GM19240 (cell line): ENCODE measurements around the gene ZBTB20.

Source experiments
- DNase-seq: peaks from one replicate; pipeline ENCODE4 v3.0.0; 2011; ENCODE audit warnings: low spot score; ENCODE audit not compliant: insufficient read length

ZBTB20 gene

DNA sequence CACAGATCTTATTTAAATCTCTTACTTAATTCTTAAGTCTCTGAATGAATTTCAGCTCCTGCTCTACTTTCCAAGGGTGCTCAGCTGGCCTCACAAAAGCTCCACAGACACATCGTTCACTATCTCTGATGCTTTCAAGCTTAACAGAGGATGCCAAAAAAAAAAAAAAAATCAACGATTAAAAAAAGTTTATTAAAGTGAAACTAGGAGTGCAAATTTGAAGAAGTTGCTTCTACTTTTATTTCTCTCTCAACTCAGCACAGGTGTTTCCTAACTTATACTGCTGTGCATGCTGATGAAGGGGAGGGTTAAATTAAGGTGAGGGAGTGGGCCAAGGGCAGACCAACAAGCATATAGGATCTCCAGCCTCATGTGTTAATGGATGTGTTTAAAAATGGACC lies 696.0 kb downstream of the ZBTB20 start:
- DNase-seq = no peak

DNA sequence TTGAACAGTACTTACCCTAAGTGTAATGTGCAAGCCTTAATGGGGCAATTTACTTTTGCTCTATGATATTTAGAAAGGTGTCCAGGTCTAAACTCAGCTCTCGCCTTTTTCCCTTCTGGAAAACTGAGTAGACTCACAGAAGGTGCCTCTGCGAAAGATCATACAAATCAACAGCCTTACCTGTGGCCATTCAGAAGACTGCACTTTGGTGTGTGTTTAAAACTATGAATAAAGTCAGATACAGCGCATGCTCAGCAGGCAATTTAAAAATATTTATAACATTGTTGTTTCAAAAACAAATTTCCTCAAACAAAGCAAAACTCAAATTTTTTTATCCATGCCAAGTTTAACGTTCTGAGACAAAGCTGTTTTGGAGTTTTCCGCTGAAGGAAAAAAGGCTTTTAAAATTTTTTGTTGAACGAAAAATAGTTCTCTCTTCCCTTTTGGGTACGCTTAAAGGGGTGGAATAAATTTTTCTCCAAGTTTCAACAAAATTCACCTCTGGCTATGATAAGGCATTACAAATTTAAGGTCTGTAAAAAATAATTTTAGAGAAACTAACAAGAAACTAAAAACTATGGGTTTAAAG lies 697.0 kb downstream of the ZBTB20 start:
- DNase-seq = no peak

DNA sequence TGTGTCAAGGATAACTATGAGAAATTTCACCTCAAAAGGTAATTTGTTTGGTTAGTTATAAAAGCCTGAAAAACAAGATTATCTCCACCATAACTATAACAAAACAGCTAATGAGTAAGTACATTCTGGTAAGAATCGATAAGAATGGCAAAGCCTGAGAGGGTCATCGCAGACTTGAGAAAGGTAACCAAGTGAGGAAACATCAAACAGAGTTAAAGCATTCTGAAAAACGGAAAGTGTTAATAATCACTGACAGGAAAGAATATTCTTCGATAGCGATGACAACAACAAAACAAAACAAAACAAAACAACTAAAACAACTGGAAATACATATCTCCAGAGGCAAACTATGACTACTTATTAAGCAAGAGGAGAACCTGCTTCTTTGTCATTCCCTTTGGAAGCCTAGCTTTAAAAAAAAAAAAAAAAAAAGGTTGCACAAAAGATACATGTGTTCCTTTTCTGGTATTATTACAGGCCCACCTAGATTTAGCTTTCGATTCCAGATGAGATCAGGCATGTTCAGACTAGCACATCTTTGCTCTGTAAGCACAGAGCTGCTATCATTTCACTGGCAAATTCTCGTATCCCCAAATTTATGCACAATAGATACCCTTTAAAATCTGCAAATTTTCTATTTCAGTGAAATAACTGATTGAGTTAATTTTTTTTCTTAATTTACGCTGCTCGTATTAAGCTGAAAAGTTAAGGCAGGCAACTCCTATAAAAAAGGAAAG lies 697.6 kb downstream of the ZBTB20 start:
- no peak for DNase-seq

DNA sequence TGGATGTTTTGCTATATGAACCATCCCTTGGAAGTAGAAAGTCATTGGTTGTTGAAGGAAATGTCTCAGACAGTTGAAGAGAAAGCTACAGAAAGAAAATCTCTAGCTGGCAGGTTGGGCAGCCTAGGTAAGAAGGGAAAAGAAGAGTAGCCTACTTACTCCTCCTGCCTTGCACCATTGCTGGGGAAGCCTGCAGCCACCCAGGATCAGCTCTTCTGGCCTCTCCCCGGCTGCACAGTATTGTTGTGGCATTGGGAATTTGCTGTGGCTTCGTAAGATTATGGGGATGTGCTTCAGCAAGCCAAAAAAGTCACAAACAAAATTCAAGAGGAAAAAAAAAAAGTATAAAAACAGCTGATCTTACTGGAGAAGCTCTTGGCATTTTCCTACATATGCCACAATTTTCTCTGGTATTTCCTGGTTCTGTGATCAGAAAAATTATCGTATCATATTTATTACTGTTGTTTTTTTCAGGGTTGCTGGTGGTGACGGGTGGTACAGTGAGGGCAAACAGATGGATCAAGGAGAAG lies 699.1 kb downstream of the ZBTB20 start:
- no peak for DNase-seq

DNA sequence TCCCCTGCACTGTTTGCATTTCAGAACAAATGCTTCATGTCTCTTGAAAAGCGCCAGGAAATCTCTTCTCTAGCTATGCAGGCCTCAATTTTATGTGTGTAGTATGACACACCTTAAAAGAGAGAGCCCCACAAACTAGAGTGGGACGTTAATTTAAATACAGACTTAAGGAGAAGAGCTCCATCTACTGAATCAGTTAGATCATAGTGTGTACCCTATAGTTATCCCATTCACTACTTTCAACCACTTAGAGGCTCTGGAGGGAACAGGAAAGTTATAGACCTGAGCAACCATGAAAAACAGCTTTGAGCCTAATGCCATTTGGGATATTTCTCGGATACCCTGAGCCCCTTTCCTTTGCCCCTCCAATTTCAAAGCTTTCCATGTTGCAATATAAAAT lies 699.5 kb downstream of the ZBTB20 start:
- no peak for DNase-seq

DNA sequence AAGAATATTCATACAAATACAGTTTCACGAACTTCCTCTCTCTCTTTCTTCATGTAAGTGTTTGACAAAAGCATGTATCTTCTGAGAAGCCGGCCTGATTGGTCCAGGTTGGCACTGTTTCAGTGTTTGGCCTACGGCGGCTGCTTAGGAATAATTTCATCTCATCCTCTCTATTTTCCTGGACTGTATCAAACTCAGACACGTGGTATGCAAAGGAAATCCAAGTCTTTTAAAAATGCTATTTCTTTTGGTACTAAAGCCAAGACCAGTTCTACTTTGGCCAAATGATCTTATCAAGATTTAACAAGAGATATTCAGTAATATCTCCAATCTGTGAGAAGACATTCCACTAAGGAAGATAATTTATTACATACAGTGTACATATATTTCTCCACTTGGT lies 700.5 kb downstream of the ZBTB20 start:
- no peak for DNase-seq

DNA sequence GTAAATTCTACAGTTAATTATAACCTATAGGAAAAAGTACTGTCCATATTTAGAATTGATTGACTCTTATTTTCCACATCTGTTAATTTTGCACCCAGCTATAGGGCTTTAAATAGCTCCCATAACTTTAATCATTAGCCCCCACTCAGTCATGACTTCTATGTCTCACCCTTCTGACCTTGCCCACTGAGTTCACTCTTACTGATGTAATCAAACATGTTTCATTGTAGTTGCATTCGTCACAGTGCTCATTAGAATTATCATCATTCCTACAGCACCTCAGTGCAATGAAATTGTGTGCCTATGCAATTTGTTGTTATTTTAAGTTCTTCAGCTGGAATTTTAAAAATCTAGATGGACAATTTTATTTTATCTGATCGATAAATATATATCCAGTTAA lies 701.9 kb downstream of the ZBTB20 start:
- DNase-seq = no peak

DNA sequence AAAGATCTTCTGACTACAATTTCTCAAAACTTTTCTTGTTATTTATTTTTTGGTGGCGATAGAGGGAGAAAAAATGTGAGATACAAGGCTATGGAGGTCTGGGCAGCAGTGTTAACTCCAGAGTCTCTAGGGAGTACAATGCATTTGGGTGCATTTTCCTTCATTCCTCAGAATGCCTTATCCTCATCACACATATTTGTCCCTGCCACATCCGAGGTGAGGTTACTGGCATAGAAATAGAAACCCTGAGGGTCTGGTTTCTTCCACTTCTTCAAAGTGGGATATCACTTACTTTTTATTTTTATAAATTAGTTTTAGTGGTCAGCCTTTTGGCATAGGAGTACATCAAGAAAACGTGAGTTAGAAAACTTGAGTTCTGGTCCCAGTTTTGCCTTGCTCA lies 702.9 kb downstream of the ZBTB20 start:
- DNase-seq = no peak

DNA sequence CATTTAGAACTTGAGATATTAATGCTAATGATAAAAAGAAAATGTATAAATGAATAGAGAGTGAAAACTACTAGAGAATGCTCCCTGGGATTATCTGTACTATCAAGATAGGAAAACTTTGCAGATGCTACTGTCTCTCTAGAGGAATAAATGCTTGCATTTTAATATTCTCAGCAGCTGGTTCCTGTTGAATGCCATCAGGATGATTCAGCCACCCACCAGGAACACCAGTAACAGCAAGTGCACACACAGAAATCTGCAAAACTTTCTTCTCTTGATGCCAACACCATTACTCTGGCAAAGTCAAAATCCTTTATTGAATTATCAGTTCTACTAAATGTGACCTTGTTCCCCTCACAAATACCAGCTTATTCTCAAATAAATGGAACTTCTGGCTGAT lies 704.8 kb downstream of the ZBTB20 start:
- no peak for DNase-seq

DNA sequence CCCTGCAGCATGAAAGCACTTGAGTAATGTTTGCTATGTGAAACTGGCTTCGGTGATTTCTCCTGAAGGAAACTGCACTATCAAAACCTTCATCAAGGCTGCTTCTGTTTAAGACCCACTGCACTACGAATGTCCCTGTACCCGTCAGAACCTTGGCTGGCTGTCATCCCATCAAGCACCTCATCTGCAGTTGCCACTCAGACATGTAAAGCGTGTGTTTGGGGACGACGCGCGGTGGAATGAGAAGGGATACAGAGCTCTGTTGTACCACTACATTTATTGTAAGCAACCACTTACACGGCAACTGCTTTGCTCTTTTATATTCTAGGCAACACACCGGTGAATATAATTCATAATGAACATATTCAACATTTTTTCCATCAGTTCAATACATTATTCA lies 705.7 kb downstream of the ZBTB20 start:
- DNase-seq = no peak

DNA sequence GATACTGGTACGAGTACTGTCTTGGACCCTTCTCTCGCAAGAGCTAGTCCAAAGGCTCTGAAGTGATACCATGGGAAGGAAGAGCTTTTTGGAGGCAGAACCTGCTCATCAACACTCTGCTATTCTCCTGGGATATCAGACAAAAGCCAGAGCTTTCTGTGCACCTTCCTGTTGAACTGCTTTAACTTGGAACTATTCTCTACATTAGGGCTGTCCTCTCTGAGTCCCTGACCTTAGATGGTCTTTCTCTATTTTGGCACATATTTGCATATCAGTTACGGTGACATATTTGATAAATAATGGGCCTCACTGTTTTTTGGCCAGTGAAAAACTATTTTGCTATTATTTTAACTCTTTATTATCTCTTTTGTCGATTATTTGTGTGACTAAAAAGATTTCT lies 706.4 kb downstream of the ZBTB20 start:
- DNase-seq = no peak

DNA sequence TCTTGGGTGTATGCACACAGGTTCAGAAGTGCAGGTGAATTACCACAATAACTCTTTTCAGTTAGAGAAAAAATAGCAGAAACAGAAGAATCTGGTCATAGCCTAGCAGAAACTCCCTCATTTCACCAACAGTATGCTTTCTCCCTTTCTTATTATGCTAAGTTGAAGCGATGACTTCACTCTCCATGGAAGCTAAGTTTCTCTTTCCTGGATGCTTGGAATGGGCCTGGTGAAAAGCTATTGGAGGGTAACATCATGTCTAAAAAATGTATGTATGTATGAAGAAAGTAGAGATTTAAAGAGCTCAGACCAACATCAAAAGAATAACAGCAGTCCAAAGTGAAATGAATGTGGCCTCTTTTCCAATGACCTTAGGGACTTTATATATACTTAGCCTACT lies 707.8 kb downstream of the ZBTB20 start:
- no peak for DNase-seq

DNA sequence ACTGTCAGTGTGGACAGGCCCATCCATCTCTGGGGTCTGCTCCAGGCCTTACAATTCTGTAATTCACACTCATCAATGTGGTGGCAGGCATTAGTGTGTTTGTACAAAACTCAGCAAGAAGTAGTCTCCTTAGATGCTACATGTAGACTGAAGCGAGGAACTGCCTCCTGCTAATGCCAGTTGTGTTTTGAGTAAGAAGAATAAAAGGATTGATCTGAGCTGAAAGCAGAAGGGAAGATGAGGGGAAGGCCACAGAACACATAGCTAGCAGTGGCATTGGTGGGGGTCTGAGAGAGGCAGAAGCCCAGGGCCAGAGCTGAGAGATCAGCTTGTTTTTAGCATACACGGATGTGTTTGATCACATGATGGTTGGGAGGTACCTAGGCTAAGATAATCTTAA lies 709.2 kb downstream of the ZBTB20 start:
- DNase-seq = no peak

DNA sequence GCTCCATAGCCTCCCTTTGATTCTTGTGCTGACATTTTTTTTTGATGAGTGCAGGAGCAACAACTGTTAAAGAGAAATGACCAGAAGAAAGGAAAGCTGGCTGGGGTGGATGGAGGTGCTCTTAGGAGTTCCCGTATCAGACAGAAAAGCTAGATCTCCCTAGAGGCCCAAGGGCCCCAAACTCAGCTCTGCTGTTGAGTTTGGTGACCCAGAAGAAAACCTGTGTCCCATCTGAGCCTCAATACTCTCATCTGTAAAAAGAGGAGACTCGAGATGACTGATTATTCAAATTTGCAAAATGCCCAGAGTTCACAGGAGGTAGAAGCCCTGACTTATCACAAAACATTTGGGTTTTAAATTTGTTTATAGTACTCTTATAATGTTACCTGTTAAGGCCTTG lies 710.9 kb downstream of the ZBTB20 start:
- no peak for DNase-seq

DNA sequence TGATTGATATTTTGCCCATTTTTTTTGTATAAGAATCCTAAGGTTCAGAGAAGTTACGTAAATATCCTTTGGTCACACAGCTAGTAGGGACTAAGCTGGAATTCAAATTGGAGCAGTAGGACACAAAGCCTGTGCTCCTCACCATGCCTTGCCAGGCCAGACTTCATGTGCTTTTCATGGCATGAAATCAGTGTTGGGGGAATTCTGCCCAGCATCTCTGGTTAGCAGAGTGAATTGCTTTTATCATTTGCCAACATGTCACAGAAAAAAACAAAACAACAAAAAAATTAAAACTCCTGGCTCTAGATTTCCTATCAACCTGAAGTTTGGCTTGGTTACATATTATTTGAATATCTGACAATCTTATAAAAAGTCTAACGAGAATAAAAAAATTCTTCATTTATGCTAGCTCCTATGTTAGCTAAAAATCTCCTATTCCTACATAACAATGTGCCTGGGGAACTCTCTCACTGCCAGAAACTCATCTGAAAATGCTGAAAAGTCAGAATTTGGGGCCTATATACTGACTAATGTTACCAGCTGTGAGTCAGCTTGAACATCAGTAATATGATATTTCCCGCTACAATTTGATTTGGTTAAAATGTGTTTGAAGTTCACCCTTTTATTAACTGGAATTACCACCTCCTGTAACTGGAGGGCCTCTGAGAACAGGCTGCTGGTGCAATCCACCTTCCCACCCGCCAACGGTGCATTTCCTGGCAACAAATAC lies 711.5 kb downstream of the ZBTB20 start:
- DNase-seq = no peak

DNA sequence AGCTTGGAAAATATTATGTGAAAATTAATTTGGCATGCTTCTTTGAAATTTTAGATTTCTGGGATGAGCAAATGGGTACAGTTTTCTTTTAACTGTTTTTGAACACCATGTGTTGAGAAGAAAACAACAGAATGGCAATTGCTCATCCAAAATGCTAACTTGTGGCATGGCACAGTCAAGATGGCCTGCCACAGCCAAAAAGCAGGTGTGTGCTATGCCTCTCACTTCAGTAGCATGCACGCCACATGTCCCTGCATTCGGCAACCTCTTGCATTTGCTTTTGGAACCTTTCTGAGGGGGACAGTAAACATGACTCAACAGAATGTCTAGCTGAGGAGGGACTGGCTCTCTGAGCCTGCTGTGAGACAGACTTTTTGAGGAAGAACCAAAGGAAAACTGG lies 714.8 kb downstream of the ZBTB20 start:
- DNase-seq = no peak

DNA sequence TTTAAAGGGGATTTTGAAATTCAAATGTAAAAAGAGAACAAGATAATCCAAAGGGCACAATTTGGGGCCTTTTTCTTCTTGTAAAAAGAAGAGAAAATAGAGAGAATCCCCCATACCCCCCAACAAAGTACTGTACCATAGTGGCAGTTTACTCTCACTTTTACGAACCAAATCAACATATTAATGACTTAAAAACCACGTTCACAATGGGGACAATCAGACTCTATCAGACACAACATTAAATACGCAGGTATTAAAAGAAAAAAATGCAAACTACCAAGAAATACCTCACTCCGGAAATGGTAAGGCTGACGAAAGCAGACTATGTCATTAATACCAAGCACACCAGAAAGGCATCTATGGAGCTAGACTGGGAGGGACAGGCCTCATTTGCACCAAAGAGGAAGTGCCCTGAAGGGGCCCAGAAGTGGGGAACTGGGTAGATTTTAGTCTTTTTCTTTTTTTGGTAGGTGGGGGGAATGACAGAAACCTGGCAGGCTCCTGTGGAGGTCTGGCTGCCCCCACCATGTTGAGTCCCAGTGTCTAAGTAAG lies 719.0 kb downstream of the ZBTB20 start:
- DNase-seq = peak; percentile 3

DNA sequence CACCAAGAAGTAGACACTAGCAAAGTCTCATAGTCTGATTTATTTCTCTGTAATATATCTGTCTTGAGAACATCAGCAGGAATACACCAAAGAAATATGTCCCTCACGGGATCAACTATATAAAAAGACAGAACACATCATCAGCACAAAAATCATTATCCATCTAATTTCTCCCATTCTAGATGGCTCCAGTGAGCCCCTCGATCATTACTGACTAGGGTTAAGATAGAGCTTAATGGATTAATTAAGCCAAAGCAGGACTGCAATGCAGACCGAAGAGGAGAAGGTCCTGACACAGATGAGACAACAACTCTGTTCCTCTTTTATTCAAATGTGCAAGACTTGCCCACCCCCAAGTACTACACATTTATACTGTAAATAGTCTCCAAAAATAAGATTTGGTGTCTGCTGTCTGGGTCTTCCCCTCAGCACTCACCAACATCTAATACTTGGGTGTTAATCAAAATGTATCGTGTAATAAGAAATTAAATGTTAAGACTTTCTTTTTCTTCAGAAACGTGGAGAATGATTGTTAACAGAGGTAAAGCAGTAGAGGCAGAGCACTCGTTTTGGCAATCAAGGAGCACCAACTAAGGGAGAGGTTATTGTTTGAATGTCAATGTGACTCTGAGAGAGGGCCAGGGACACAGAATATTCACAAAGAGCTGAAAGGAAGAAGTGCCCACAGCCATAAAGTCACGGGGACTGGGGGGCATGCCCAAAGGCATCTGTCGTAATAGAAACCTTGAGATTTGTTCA lies 719.6 kb downstream of the ZBTB20 start:
- DNase-seq = no peak

DNA sequence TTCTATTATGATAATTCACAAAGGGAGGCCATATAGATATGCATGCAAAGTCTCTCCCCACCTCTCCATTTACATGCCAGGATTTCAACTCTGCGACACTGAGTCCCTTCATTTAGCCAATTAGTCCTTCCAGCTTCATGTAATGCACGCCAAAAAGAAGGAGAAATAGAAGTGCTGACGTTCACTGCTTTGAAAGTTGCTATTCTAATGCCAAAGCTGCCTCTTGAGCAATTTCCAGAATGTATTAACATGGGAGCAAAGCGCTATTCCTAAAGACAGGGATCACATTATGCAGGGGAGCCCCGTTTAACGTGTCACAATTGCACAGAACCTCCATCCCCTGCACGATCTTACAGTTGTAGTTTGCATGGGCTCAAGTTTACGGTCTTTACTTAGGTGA lies 722.8 kb downstream of the ZBTB20 start:
- no peak for DNase-seq

DNA sequence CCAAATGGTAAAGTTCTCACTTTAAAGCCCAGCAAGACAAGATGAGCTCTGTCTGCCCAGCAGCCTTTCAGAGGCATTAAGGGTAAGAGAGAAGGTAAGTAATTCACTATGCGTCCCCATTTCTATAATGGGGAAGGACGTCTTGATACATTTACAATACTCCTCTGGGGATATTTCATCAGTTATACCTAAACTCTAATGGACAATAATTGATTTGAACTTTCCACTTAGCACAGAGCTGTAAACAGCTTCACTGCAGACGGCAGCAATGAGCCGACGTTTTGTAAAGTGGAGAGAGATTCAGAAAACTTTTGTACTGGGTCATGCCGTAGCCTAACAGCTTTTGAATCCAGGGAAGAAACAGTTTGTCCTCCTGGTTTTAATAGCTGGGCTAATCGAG lies 725.9 kb downstream of the ZBTB20 start:
- no peak for DNase-seq

DNA sequence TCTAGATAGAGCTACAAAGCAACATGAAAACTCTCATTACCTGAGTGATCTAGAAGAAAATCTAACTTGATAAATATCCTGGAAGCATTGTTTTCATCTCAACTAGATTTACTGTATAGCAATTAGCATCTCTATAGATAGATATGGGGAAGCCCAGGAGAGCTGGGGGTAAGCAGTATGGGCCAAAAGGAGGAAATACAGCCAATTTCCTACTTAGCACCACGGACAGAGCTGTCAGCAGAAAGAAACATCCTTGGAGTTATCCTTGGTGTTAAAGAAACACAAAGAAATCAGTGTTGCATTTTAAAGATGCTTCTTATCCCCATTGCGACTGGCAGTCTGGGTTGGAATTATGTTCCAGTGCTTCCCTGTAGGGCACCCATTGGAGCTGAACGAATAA lies 727.0 kb downstream of the ZBTB20 start:
- DNase-seq = no peak
